GM12878 (cell line): ENCODE measurements around the gene ATP12A. TPM values are rescaled to one million over a fixed set of nuclear protein-coding genes. Genes with fewer than 3 reads are reported as not detected.

Experiments used
- ATAC-seq: fragments of 200-7000 bp; cut with Tn5 transposase; 3 replicates; pipeline ENCODE4 v1.9.1; 2020; ENCODE audit warnings: mild to moderate bottlenecking, moderate library complexity
- BruUV-seq: library from RNA; stranded (reverse); fragments of 400-500 nt; replicated peaks from 2 replicates; lab custom pipeline; 2021; lab: Mats Ljungman, UMichigan
- CTCF ChIA-PET: fragments of 300-600 bp; sonication (Branson Sonifier 250); formaldehyde crosslinking; extraction: SDS; loops from one replicate; lab custom pipeline; 2021; ENCODE audit warnings: inconsistent platforms; lab: Yijun Ruan, JAX
- POLR2A ChIA-PET: fragments of 350-600 bp; formaldehyde crosslinking; extraction: SDS; loops from one replicate; lab custom pipeline; 2021; ENCODE audit warnings: inconsistent platforms; lab: Charles Lee
- RAD21 ChIA-PET: fragments of 300-600 bp; sonication (Branson Sonifier 250); formaldehyde crosslinking; loops from one replicate; lab custom pipeline; 2023; ENCODE audit warnings: antibody characterized with exemption; ENCODE audit not compliant: unreplicated experiment; lab: Charles Lee
- SMC1A ChIA-PET: fragments of 300-600 bp; sonication (Branson Sonifier 250); formaldehyde crosslinking; loops from one replicate; lab custom pipeline; 2023; ENCODE audit not compliant: unreplicated experiment, uncharacterized antibody; lab: Charles Lee
- DNase-seq: peaks from one replicate; pipeline ENCODE4 v3.0.0-alpha.2; 2011; ENCODE audit warnings: low read depth, low spot score
- FAIRE-seq: peaks from 3 replicates; lab custom pipeline; 2011; peaks lifted over from hg19 to GRCh38; lab: Jason Lieb, UNC
- H2AFZ ChIP-seq: 2 replicates; pipeline ENCODE4 v1.6.0; 2011; ENCODE audit warnings: low read depth, low read length, control low read depth; ENCODE audit not compliant: control insufficient read depth
- H3K27ac ChIP-seq: 2 replicates; pipeline ENCODE4 v1.5.1; 2011; ENCODE audit warnings: control low read depth; ENCODE audit not compliant: control insufficient read depth, insufficient read depth
- H3K27me3 ChIP-seq, 2 experiments: replicated peaks in 1 of 2; 2 replicates each; pipeline versions ENCODE4 v1.6.0 to v1.6.1; 2011; ENCODE audit warnings: low read length in 1 of 2; ENCODE audit not compliant: control insufficient read depth in 2 of 2, insufficient read depth in 2 of 2
- H3K36me3 ChIP-seq, 2 experiments: 2 replicates each; pipeline ENCODE4 v1.5.1; 2011; ENCODE audit warnings: low read length in 1 of 2; ENCODE audit not compliant: control insufficient read depth in 2 of 2, insufficient read depth in 2 of 2
- H3K4me1 ChIP-seq: 2 replicates; pipeline ENCODE4 v1.6.1; 2011; ENCODE audit warnings: mild to moderate bottlenecking, low read length, moderate library complexity, mixed read lengths; ENCODE audit not compliant: control insufficient read depth, insufficient read depth
- H3K4me2 ChIP-seq: 2 replicates; pipeline ENCODE4 v1.6.0; 2011; ENCODE audit warnings: control low read depth; ENCODE audit not compliant: control insufficient read depth, insufficient read depth
- H3K4me3 ChIP-seq: fragments of 200-600 bp; sonication (generic); 2 replicates; pipeline ENCODE4 v1.5.1; 2016
- H3K79me2 ChIP-seq: 2 replicates; pipeline ENCODE4 v1.6.0; 2011; ENCODE audit warnings: low read length; ENCODE audit not compliant: control insufficient read depth, insufficient read depth
- H3K9ac ChIP-seq: 2 replicates; pipeline ENCODE4 v1.8.0; 2011; ENCODE audit warnings: low read length, control low read depth, mixed read lengths; ENCODE audit not compliant: control insufficient read depth, insufficient read depth
- H3K9me3 ChIP-seq: replicated peaks from 3 replicates; pipeline ENCODE4 v1.5.1; 2011; ENCODE audit warnings: mild to moderate bottlenecking, low read length; ENCODE audit not compliant: control insufficient read depth, insufficient read depth
- H4K20me1 ChIP-seq: 2 replicates; pipeline ENCODE4 v1.6.0; 2011; ENCODE audit not compliant: control insufficient read depth, insufficient read depth
- ATF2 ChIP-seq: IDR thresholded peaks from 2 replicates; pipeline ENCODE4 v1.6.1; 2012; ENCODE audit warnings: low read length, inconsistent platforms
- ATF7 ChIP-seq: fragments of 450-650 bp; IDR thresholded peaks from 2 replicates; pipeline ENCODE4 v1.6.1; 2016; ENCODE audit warnings: low read depth, mild to moderate bottlenecking
- BHLHE40 ChIP-seq, 2 experiments: fragments of 450-650 bp in 1 of 2; IDR thresholded peaks; 2 replicates each; pipeline ENCODE4 v1.6.1; 2011 to 2017; ENCODE audit warnings: low read depth in 2 of 2, borderline replicate concordance in 1 of 2, improper control_type of control experiment in 1 of 2, low read length in 1 of 2, mild to moderate bottlenecking in 1 of 2
- ESRRA ChIP-seq: IDR thresholded peaks from 2 replicates; pipeline ENCODE4 v1.6.1; 2012; ENCODE audit warnings: mild to moderate bottlenecking, low read length, improper control_type of control experiment
- HCFC1 ChIP-seq: fragments of 150-350 bp; IDR thresholded peaks from 2 replicates; pipeline ENCODE4 v1.6.1; 2014; ENCODE audit warnings: low read length
- HDGF ChIP-seq: fragments of 450-650 bp; IDR thresholded peaks from 2 replicates; pipeline ENCODE4 v1.6.1; 2016; ENCODE audit warnings: antibody characterized with exemption
- MYB ChIP-seq: fragments of 150-350 bp; IDR thresholded peaks from 2 replicates; pipeline ENCODE4 v1.6.1; 2014; ENCODE audit warnings: mild to moderate bottlenecking, low read depth, low read length, borderline replicate concordance
- NFIC ChIP-seq: IDR thresholded peaks from 2 replicates; pipeline ENCODE4 v1.6.1; 2012; ENCODE audit warnings: low read depth, mild to moderate bottlenecking, inconsistent platforms, low read length, moderate library complexity
- PBX3 ChIP-seq: IDR thresholded peaks from 2 replicates; pipeline ENCODE4 v1.6.1; 2011; ENCODE audit warnings: mild to moderate bottlenecking, low read depth, low read length, moderate library complexity; ENCODE audit not compliant: insufficient replicate concordance
- POLR2AphosphoS5 ChIP-seq: IDR thresholded peaks from 2 replicates; pipeline ENCODE4 v1.6.1; 2011; ENCODE audit warnings: mild to moderate bottlenecking, low read length, inconsistent platforms
- RAD21 ChIP-seq: IDR thresholded peaks from 2 replicates; pipeline ENCODE4 v1.6.1; 2011; ENCODE audit warnings: mild to moderate bottlenecking, low read depth, low read length, moderate library complexity; ENCODE audit not compliant: insufficient read depth
- SREBF1 ChIP-seq: IDR thresholded peaks from 2 replicates; pipeline ENCODE4 v1.6.1; 2012; ENCODE audit warnings: mild to moderate bottlenecking, low read length
- TAF1 ChIP-seq: IDR thresholded peaks from 2 replicates; pipeline ENCODE4 v1.6.1; 2011; ENCODE audit warnings: mild to moderate bottlenecking, low read depth, low read length, borderline replicate concordance
- TCF3 ChIP-seq: IDR thresholded peaks from 2 replicates; pipeline ENCODE4 v1.6.1; 2012; ENCODE audit warnings: low read depth, mild to moderate bottlenecking, low read length, borderline replicate concordance; ENCODE audit not compliant: insufficient read depth
- ZBTB40 ChIP-seq: fragments of 450-650 bp; IDR thresholded peaks from 2 replicates; pipeline ENCODE4 v1.6.1; 2016; ENCODE audit warnings: mild to moderate bottlenecking, moderate library complexity, borderline replicate concordance
- ZNF274 ChIP-seq: IDR thresholded peaks from one replicate; pipeline ENCODE4 v1.8.0; 2011; ENCODE audit not compliant: insufficient read length, insufficient read depth
- WGBS: methylation state at CpG from one replicate; pipeline ENCODE4 v1.1.6; 2016; ENCODE audit warnings: low lambda C conversion rate; ENCODE audit not compliant: insufficient replicate concordance, insufficient coverage; ENCODE audit errors: missing lambda C conversion rate; 5-methylcytosine and 5-hydroxymethylcytosine counted together
- in situ Hi-C: fragments of 300-500 bp; cut with MboI; formaldehyde crosslinking; loops from 9 replicates; pipeline ENCODE4 v1.14.3; 2018; ENCODE audit warnings: mixed read lengths
- intact Hi-C: fragments of 100-400 bp; cut with micrococcal nuclease; formaldehyde crosslinking; loops from one replicate; pipeline ENCODE4 v1.14.2; 2022; ENCODE audit not compliant: unreplicated experiment
- polyA plus RNA-seq, 11 experiments: library from polyadenylated mRNA; depleted of rRNA in 4 of 11; unstranded in 6 of 11; stranded (reverse) in 5 of 11; fragments of >200 nt; fragmentation: Nextera tagmentation in 4 of 11; fragmentation: Illumina TruSeq in 1 of 11; extraction: Ambion mirVana in 4 of 11; extraction: Trizol in 1 of 11; gene quantifications; 1 replicate in 1 of 11; 2 replicates in 10 of 11; pipeline versions ENCODE4 v1.2.1 to v1.2.3, GENCODE V29; 2011 to 2016; ENCODE audit warnings: inconsistent platforms in 2 of 11, missing spikeins in 2 of 11, low read depth in 1 of 11
- total RNA-seq, 4 experiments: library from RNA; depleted of rRNA in 3 of 4; stranded (reverse); fragments of >200 nt in 3 of 4; fragmentation: Illumina TruSeq in 1 of 4; extraction: Trizol in 1 of 4; gene quantifications; 2 replicates each; pipeline versions ENCODE4 v1.2.1 to v1.2.3, GENCODE V29; 2013 to 2021

The ATP12A gene
- total and polyA plus RNA-seq, 10 of the 15 experiments (the other 5 are each of a cell fraction or from before 2014, with no cell fraction given) = 0.02 to 0.08 (median 0.04) TPM; not detected in 6

- ATAC-seq (no peak), FAIRE-seq (no peak), DNase-seq (no peak)
- intact Hi-C loops (no loop called here), in situ Hi-C loops (no loop called here)
- peaks cover 17% of the 10 kb centered on the region for H3K4me1 ChIP-seq
- no peaks in the 10 kb centered on the region for H3K36me3 ChIP-seq
- no peak overlapping the region for H2AFZ ChIP-seq
- POLR2A ChIA-PET = interaction anchor here (0.6 kb wide), 1 partner anchor 9 kb away, joined by 4 read pairs; no protein-coding TSS in a partner anchor
- no peak overlapping the region for H3K4me3 ChIP-seq
- H3K79me2 ChIP-seq = no peaks in the 10 kb centered on the region
- no peaks in the 10 kb centered on the region for H3K9me3 ChIP-seq
- 92% methylated on average over 1 of the region's 1 CpG for WGBS
- CTCF ChIA-PET = no interaction called here
- H3K4me2 ChIP-seq = no peak overlapping the region
- BruUV-seq = no TSS peak
- no peak overlapping the region for H3K9ac ChIP-seq
- H3K27ac ChIP-seq = no peak overlapping the region
- H4K20me1 ChIP-seq = no peaks in the 10 kb centered on the region
- RAD21 ChIA-PET = no interaction called here
- H3K27me3 ChIP-seq = no peaks in the 10 kb centered on the region
- SMC1A ChIA-PET = no interaction called here
- no peak for TF ChIP-seq HCFC1
- no peak for TF ChIP-seq MYB
- TF ChIP-seq BHLHE40 (IDR thresholded peaks at IDR 0.05; ENCODE audit: borderline replicate concordance in 1 of 2, low read depth in 2 of 2, low read length in 1 of 2) = no peak
- TF ChIP-seq ZBTB40 = no peak
- no peak for TF ChIP-seq PBX3
- TF ChIP-seq ATF2 = no peak
- TF ChIP-seq ATF7 = no peak
- no peak for TF ChIP-seq ESRRA
- no peak for TF ChIP-seq POLR2AphosphoS5
- no peak for TF ChIP-seq RAD21
- no peak for TF ChIP-seq TAF1
- TF ChIP-seq HDGF = no peak
- TF ChIP-seq SREBF1 = no peak
- TF ChIP-seq NFIC = no peak
- no peak for TF ChIP-seq ZNF274
- TF ChIP-seq TCF3 = no peak
Observed at GRCh38 chr13:24663586-24663985, 16.6 kb upstream of the ATP12A start.
